ENCODE data around the gene TADA3.

GRCh38 chr3:9800529-9800928 is 8.3 kb upstream of the TADA3 start:
- TF ChIP-seq POLR2A (IDR thresholded peaks at IDR 0.05; ENCODE audit: low read length): no peak
- no peak for TF ChIP-seq GATA1 (IDR thresholded peaks at IDR 0.05; ENCODE audit: low read depth, low read length)
